Right cardiac atrium (tissue), 5 donors: ENCODE results near the gene NCOR2. TPM values are rescaled to one million over a fixed set of nuclear protein-coding genes. Genes with fewer than 3 reads are reported as not detected.

Experiments
- ATAC-seq, 2 donors: fragments of 200-7000 bp; cut with Tn5 transposase; one replicate each; pipeline versions ENCODE4 v1.8.0 to v1.9.1; 2020; ENCODE audit warnings: moderate library complexity in 2 of 2, mild to moderate bottlenecking in 1 of 2
- DNase-seq, 3 donors: peaks; one replicate each; pipeline ENCODE4 v3.0.0-alpha.2; 2020
- H3K27ac ChIP-seq: one replicate; pipeline ENCODE4 v1.5.1; 2013; ENCODE audit warnings: mild to moderate bottlenecking, low read length, control low read depth, moderate library complexity
- H3K27me3 ChIP-seq: one replicate; pipeline ENCODE4 v1.6.1; 2013; ENCODE audit not compliant: control insufficient read depth, insufficient read depth
- H3K4me1 ChIP-seq: one replicate; pipeline ENCODE4 v1.6.1; 2013; ENCODE audit warnings: low read length; ENCODE audit not compliant: control insufficient read depth, insufficient read depth
- H3K4me3 ChIP-seq: one replicate; pipeline ENCODE4 v1.5.1; 2013; ENCODE audit warnings: low read length, control low read depth
- H3K9me3 ChIP-seq: one replicate; pipeline ENCODE4 v1.6.1; 2013; ENCODE audit warnings: low read length; ENCODE audit not compliant: control insufficient read depth
- WGBS: extraction: QIAGEN DNeasy Blood & Tissue Kit; methylation state at CpG from one replicate; pipeline ENCODE4 v1.1.7; 2013; 5-methylcytosine and 5-hydroxymethylcytosine counted together
- intact Hi-C, 4 donors: fragments of 100-400 bp; cut with DNase I; formaldehyde crosslinking; loops; one replicate each; pipeline versions ENCODE4 v1.11.0 to v1.14.0; 2022 to 2023
- polyA plus RNA-seq: library from polyadenylated mRNA; stranded (reverse); fragments of 200-250 nt; gene quantifications from one replicate; pipeline ENCODE4 v1.2.3, GENCODE V29; 2013
- total RNA-seq, 4 donors: library from RNA; stranded (reverse); fragmentation: NEBNext Ultra II Directional; extraction: Animal tissue kit (Norgen Biotek cat#: 25700); gene quantifications; one replicate each; pipeline ENCODE4 v1.2.1, GENCODE V29; 2021
- donor health status: healthy with polysubstance abuse.
- donor health status: DM: no; HTN: yes; CAD: no.
- donor health status: DM: no; HTN: no; CAD: no.
- donor health status: DM: no; HTN: yes; CAD: no; lungs with severe emphysema.
- donor health status: DM: yes; HTN: yes; CAD: no.

The NCOR2 gene
- total and polyA plus RNA-seq, 5 donors, result 66.4 to 166 (median 140) TPM

- H3K27me3 ChIP-seq, result no peaks in the 10 kb centered on the region
- H3K4me3 ChIP-seq, result no peak overlapping the region
- ATAC-seq (no peak), DNase-seq (no peak)
- 98% methylated on average over 8 of the region's 8 CpGs for WGBS
- intact Hi-C loops, result loop anchor here in 1 of 4 donors (10.0 kb wide), 2 partner anchors 89 to 159 kb away; no protein-coding TSS in a partner anchor
- no peaks in the 10 kb centered on the region for H3K9me3 ChIP-seq
- no peaks in the 10 kb centered on the region for H3K4me1 ChIP-seq
- H3K27ac ChIP-seq, result no peak overlapping the region
Measured at GRCh38 chr12:124576061-124576650, 8.7 kb upstream of the NCOR2 start.

GRCh38 chr12:124573839-124574786 lies 6.7 kb upstream of the NCOR2 start:
- no peak for ATAC-seq

GRCh38 chr12:124571556-124571955 lies 4.1 kb upstream of the NCOR2 start:
- intact Hi-C loops, result loop anchor here in 1 of 4 donors (10.0 kb wide), 2 partner anchors 93 to 163 kb away; no protein-coding TSS in a partner anchor
- no peaks in the 10 kb centered on the region for H3K27me3 ChIP-seq
- WGBS, result 97% methylated on average over 2 of the region's 2 CpGs
- H3K27ac ChIP-seq, result no peak overlapping the region
- no peak overlapping the region for H3K4me3 ChIP-seq
- no peaks in the 10 kb centered on the region for H3K9me3 ChIP-seq
- H3K4me1 ChIP-seq, result peaks cover 9% of the 10 kb centered on the region
- no peak for DNase-seq
- ATAC-seq, result no peak

More at GRCh38 chr12:124573839-124574786, 6.7 kb upstream of the NCOR2 start:
- no peak for DNase-seq
- Histone ChIP-seq H3K27ac (no peak overlapping the region), H3K4me3 (no peak overlapping the region), H3K9me3 (no peaks in the 10 kb centered on the region), H3K27me3 (no peaks in the 10 kb centered on the region), H3K4me1 (peaks cover 4% of the 10 kb centered on the region)
- WGBS, result 84% methylated on average over 18 of the region's 18 CpGs
- intact Hi-C loops, result loop anchor here in 1 of 4 donors (10.0 kb wide), 2 partner anchors 91 to 161 kb away; no protein-coding TSS in a partner anchor

DNA sequence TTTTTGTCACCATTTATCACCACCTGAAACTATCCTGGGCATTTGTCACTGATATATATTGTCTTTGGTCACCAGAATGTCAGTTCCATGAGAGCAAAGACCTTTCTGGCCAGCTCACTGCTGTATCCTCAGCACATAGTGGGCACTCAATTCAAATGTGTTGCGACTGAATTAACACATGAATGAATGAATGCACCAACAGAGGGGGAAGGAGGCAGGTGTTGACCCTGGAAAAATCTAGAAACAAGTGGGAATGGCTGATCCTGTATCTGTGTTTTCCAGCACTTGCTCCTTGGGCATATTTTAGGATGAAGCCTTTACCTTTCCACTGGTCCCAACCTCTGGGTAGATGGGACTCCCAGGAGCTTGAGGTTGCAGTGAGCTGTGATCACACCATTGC lies 3.4 kb upstream of the NCOR2 start:
- DNase-seq (no peak), ATAC-seq (no peak)
- Histone ChIP-seq H3K9me3 (no peaks in the 10 kb centered on the region), H3K27ac (no peak overlapping the region), H3K4me3 (no peak overlapping the region), H3K4me1 (peaks cover 9% of the 10 kb centered on the region), H3K27me3 (no peaks in the 10 kb centered on the region)
- WGBS, result 98% methylated on average over 1 of the region's 1 CpG
- intact Hi-C loops, result loop anchor here in 1 of 4 donors (10.0 kb wide), 2 partner anchors 94 to 164 kb away; no protein-coding TSS in a partner anchor

DNA sequence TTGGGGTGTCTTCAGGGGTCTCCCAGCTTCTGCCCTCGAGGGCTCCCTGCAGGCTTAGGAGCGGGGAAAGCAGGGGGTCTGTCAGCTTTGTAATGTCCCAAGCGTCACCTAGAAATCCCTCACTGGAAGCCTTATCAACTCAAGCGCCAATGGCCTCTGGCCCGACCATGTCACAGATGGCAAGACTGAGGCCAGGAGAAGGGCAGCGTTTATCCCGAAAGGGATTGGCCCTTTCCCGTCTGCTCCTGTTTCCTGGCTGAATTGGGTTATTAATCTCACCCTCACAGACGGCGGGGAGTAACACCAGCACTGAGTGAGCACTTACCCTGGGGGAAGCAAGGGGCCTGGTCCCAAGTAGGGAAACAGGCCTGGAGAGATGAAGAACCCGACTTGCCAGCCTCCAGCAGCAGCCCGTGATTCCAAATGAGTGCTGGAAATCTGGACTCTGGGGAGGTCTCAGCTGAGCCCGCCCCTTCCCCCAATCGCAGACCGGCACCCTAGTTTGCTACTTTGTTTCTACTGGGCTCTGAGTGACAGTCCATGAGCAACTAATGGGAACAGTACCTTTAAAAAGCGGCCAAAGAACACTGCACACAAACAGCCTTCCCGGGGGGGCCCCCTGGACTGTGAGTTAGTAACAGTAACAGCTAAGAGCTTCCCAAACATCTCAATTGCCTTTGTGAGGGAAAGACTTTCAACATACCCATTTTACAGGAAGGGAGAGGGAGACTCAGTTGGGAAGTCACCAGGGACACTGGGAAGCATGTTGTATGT lies 2.1 kb upstream of the NCOR2 start:
- Histone ChIP-seq H3K4me1 (peaks cover 11% of the 10 kb centered on the region), H3K27me3 (no peaks in the 10 kb centered on the region), H3K27ac (no peak overlapping the region), H3K9me3 (no peaks in the 10 kb centered on the region), H3K4me3 (no peak overlapping the region)
- ATAC-seq, result no peak
- WGBS, result 75% methylated on average over 17 of the region's 17 CpGs
- DNase-seq, result peak in 1 of 3 donors; percentile 84
- intact Hi-C loops, result loop anchor here (2.0 to 10.0 kb wide), 11 partner anchors 52 to 198 kb away; no protein-coding TSS in a partner anchor

- WGBS, result 28% methylated on average over 28 of the region's 28 CpGs
- H3K27ac ChIP-seq, result peak overlapping the region; percentile 71
- intact Hi-C loops, result loop anchor here (2.0 to 10.0 kb wide), 9 partner anchors 51 to 199 kb away; no protein-coding TSS in a partner anchor
- ATAC-seq, result peak; percentile 41 to 59
- H3K9me3 ChIP-seq, result no peaks in the 10 kb centered on the region
- H3K4me1 ChIP-seq, result peaks cover 11% of the 10 kb centered on the region
- H3K27me3 ChIP-seq, result no peaks in the 10 kb centered on the region
- DNase-seq, result peak; percentile 84 to 92 (median 92)
- H3K4me3 ChIP-seq, result no peak overlapping the region
Measured at GRCh38 chr12:124568431-124569374, 1.3 kb upstream of the NCOR2 start.

GRCh38 chr12:124567673-124568373 lies 411 bp upstream of the NCOR2 start:
- peak; percentile 97 to 99 (median 99) for DNase-seq
- intact Hi-C loops, result loop anchor here (2.0 to 10.0 kb wide), 9 partner anchors 51 to 199 kb away; no protein-coding TSS in a partner anchor
- peaks cover 11% of the 10 kb centered on the region for H3K4me1 ChIP-seq
- peak overlapping the region; percentile 84 for H3K4me3 ChIP-seq
- ATAC-seq, result peak; percentile 89 to 90
- 1% methylated on average over 49 of the region's 50 CpGs for WGBS
- H3K27ac ChIP-seq, result peak overlapping the region; percentile 71
- H3K9me3 ChIP-seq, result no peaks in the 10 kb centered on the region
- H3K27me3 ChIP-seq, result no peaks in the 10 kb centered on the region

- Histone ChIP-seq H3K27ac (peak overlapping the region; percentile 89), H3K27me3 (no peaks in the 10 kb centered on the region), H3K9me3 (no peaks in the 10 kb centered on the region), H3K4me3 (peak overlapping the region; percentile 84), H3K4me1 (peaks cover 11% of the 10 kb centered on the region)
- DNase-seq (peak; percentile 92 to 96 (median 95)), ATAC-seq (peak; percentile 76 to 82)
- intact Hi-C loops, result loop anchor here (5.0 to 10.0 kb wide), 8 partner anchors 49 to 201 kb away; no protein-coding TSS in a partner anchor
- under 1% methylated on average over 56 of the region's 56 CpGs for WGBS
Measured at GRCh38 chr12:124566161-124566996, 1.0 kb downstream of the NCOR2 start.
